Astrocyte of the hippocampus (primary cell): ENCODE measurements around the gene POFUT1.
A peak's percentile ranks its signal among the peaks of the same experiment; 100 is the strongest.
"Not testable (repeated sequence)": the region's sequence is repeated elsewhere in the genome, so short reads cannot be mapped to it uniquely, and the experiment has no call there.

Experiments
- DNase-seq: peaks from one replicate; pipeline ENCODE4 v3.0.0; 2011; ENCODE audit warnings: low read depth, low spot score

The POFUT1 gene

GRCh38 chr20:32207626-32208498 lies at the start of gene POFUT1, which contains the start of gene PLAGL2:
Gene POFUT1 (plus strand): TSS chr20:32207880. CDS start chr20:32207942, 62 bp downstream.
Gene PLAGL2 (minus strand): TSS chr20:32207743. CDS start chr20:32202178, 5,565 bp downstream.
- peak; percentile 97 for DNase-seq

GRCh38 chr20:32158351-32158750 lies 49.3 kb upstream of the POFUT1 start:
- DNase-seq: no peak

- DNase-seq: no peak
Measured at GRCh38 chr20:32158943-32159660, 48.6 kb upstream of the POFUT1 start.

- DNase-seq: no peak
Measured at GRCh38 chr20:32159766-32160221, 47.9 kb upstream of the POFUT1 start.

- no peak for DNase-seq
Measured at GRCh38 chr20:32160341-32160740, 47.3 kb upstream of the POFUT1 start.

- no peak for DNase-seq
Measured at GRCh38 chr20:32162351-32162750, 45.3 kb upstream of the POFUT1 start.

GRCh38 chr20:32163951-32164350 lies 43.7 kb upstream of the POFUT1 start:
- DNase-seq: no peak

- no peak for DNase-seq
Measured at GRCh38 chr20:32164984-32165735, 42.5 kb upstream of the POFUT1 start.

GRCh38 chr20:32165836-32166545 lies 41.7 kb upstream of the POFUT1 start:
- DNase-seq: no peak

GRCh38 chr20:32167552-32167951 lies 40.1 kb upstream of the POFUT1 start:
- DNase-seq: no peak

- DNase-seq: peak; percentile 43
Measured at GRCh38 chr20:32168184-32168910, 39.3 kb upstream of the POFUT1 start.

- not testable (repeated sequence) for DNase-seq
Measured at GRCh38 chr20:32177696-32178095, 30.0 kb upstream of the POFUT1 start.

- DNase-seq: no peak
Measured at GRCh38 chr20:32179515-32179914, 28.2 kb upstream of the POFUT1 start.

GRCh38 chr20:32179934-32180333 lies 27.7 kb upstream of the POFUT1 start:
- no peak for DNase-seq

GRCh38 chr20:32181606-32182005 lies 26.1 kb upstream of the POFUT1 start:
- DNase-seq: no peak

- DNase-seq: no peak
Measured at GRCh38 chr20:32183947-32184635, 23.6 kb upstream of the POFUT1 start.

GRCh38 chr20:32184961-32185603 lies 22.6 kb upstream of the POFUT1 start:
- DNase-seq: no peak

GRCh38 chr20:32186506-32186905 lies 21.2 kb upstream of the POFUT1 start:
- DNase-seq: no peak

- DNase-seq: no peak
Measured at GRCh38 chr20:32188376-32189122, 19.1 kb upstream of the POFUT1 start.
